ACC112 (cell line): Measurements from ENCODE around the gene GIT1.
"Not testable (repeated sequence)": the region's sequence is repeated elsewhere in the genome, so short reads cannot be mapped to it uniquely, and the experiment has no call there.

Experiments
- H2AFZ ChIP-seq: fragments of 200-600 bp; sonication (generic); one replicate; pipeline ENCODE4 v1.6.0; 2017; ENCODE audit warnings: antibody characterized with exemption, low read length; ENCODE audit not compliant: unreplicated experiment
- H3K27ac ChIP-seq: fragments of 200-600 bp; sonication (generic); 2 replicates; pipeline ENCODE4 v1.5.1; 2014; ENCODE audit warnings: low read depth, mild to moderate bottlenecking, antibody characterized with exemption, low read length, moderate library complexity
- H3K27me3 ChIP-seq: fragments of 200-600 bp; sonication (generic); 2 replicates; pipeline ENCODE4 v1.6.1; 2014; ENCODE audit warnings: mild to moderate bottlenecking, antibody characterized with exemption, low read length, moderate library complexity, mixed read lengths; ENCODE audit not compliant: insufficient read depth
- H3K36me3 ChIP-seq: fragments of 200-600 bp; sonication (generic); 2 replicates; pipeline ENCODE4 v1.6.1; 2016; ENCODE audit warnings: mild to moderate bottlenecking, antibody characterized with exemption, low read length, moderate library complexity, mixed read lengths; ENCODE audit not compliant: insufficient read depth
- H3K4me1 ChIP-seq: fragments of 200-600 bp; sonication (generic); one replicate; pipeline ENCODE4 v1.6.1; 2016; ENCODE audit warnings: low read length, mixed read lengths; ENCODE audit not compliant: insufficient read depth, unreplicated experiment, control insufficient read depth
- H3K4me3 ChIP-seq: fragments of 200-600 bp; sonication (generic); 2 replicates; pipeline ENCODE4 v1.5.1; 2014; ENCODE audit warnings: mild to moderate bottlenecking, low read depth, low read length
- H3K79me2 ChIP-seq: fragments of 200-600 bp; sonication (generic); one replicate; pipeline ENCODE4 v1.6.0; 2016; ENCODE audit warnings: low read length; ENCODE audit not compliant: control insufficient read depth, unreplicated experiment, insufficient read depth

The GIT1 gene

DNA sequence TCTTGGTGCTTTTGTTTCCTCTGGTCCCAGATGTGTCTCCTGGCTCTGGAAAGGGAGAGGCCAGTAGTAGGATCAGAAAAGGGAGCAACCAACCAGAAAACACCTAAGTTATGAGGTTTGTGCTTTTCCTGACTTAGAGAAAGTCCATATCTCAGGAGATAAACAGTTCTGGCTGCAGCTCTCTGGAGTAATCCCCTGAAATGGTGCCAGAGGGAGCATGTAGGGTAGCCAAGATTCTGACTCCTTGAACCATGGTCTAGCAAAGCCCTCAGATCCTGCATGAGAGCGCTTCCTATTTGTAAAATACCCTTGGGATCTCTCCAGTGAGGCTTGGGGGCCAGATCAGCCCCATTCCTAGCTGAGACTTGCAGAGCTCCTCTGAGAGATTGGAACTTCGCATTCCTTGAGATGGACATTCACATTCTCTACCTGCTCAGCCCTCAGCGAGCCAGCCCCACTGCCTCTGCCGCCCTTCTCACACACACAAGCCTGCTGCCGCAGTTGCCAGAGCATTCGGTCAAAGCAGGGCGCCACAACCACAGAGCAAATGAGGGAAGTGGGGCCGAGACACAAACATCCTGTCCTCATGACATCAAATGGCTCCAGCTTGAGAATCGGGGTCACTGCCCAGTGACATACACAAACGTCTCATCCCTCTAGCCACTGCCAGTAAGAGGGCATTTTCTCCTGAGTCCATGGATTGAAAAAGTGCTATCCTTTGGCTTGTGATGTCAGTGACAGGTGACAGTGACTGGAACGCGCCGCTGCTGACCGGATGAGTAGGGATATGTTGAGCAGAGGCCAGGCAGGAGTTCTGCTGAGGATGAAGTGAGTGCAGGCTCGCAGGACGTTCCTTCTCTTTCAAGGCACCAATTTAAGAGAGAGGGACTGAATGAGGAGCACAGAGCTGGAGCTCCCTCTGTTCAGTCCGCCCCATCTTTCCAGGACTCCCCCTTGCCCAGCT is 27.6 kb downstream of the GIT1 start:
- no peak overlapping the region for H2AFZ ChIP-seq
- no peaks in the 10 kb centered on the region for H3K27me3 ChIP-seq
- no peaks in the 10 kb centered on the region for H3K79me2 ChIP-seq
- peaks cover 15% of the 10 kb centered on the region for H3K4me1 ChIP-seq
- no peak overlapping the region for H3K4me3 ChIP-seq
- no peak overlapping the region for H3K27ac ChIP-seq
- H3K36me3 ChIP-seq: no peaks in the 10 kb centered on the region

DNA sequence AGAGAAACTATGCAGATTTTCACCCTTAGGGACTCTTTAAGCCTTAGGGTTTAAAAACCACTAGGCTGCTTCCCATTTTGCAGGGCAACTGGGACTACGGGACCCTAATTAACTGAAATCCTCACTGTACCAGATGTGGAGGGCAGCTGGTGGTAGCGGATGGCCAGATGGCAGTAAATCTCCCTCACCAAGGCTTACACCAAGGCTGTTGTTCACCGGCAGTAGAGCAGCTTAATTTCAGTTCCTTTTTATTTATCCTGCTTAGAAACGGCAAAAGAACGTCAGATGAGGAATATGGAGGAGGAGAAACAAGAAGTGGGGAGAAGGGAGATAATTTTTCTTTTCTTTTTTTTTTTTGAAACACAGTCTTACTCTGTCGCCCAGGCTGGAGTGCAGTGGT is 29.1 kb downstream of the GIT1 start:
- Histone ChIP-seq H3K4me1 (peaks cover 8% of the 10 kb centered on the region), H3K27me3 (no peaks in the 10 kb centered on the region), H3K36me3 (no peaks in the 10 kb centered on the region), H3K4me3 (no peak overlapping the region), H3K27ac (no peak overlapping the region), H3K79me2 (no peaks in the 10 kb centered on the region), H2AFZ (no peak overlapping the region)

DNA sequence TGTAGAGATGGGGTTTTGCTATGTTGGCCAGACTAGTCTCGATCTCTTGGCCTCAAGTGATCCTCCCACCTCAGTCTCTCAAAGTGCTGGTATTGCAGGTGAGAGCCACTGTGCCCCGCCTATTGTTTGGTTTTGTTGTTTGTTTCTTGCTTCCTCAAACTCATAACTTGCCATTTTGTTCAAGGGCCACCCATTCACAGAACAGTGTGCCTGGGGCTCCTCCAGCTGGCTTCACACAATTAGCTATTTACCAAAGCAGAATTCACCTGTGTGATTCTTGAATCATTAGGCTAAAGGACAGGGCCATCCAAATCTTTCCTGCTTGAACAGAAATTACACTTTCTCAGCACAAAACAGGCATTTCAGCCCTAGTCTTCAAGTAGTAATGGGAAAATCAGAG is 29.8 kb downstream of the GIT1 start:
- H3K79me2 ChIP-seq: no peaks in the 10 kb centered on the region
- H3K36me3 ChIP-seq: no peaks in the 10 kb centered on the region
- no peak overlapping the region for H3K27ac ChIP-seq
- H3K27me3 ChIP-seq: no peaks in the 10 kb centered on the region
- no peak overlapping the region for H2AFZ ChIP-seq
- H3K4me1 ChIP-seq: peaks cover 8% of the 10 kb centered on the region
- no peak overlapping the region for H3K4me3 ChIP-seq

DNA sequence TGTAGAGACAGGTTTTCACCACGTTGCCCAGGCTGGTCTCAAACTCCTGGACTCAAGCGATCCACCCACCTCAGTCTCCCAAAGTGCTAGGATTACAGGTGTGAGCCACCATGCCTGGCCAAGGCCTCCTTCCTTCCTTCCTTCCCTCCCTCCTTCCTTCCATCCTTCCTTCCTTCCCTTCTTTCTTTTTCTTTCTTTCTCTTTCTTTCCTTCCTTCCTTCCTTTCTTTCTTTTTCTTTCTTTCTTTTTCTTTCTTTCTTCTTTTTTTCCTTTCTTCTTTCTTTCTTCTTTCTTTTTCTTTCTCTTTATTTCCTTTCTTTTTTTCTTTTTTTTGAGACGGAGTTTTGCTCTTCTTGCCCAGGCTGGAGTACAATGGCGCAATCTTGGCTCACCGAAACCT is 31.3 kb downstream of the GIT1 start:
- not testable (repeated sequence) for H3K4me1 ChIP-seq, H2AFZ ChIP-seq, H3K36me3 ChIP-seq, H3K79me2 ChIP-seq, H3K27me3 ChIP-seq, H3K4me3 ChIP-seq, H3K27ac ChIP-seq

DNA sequence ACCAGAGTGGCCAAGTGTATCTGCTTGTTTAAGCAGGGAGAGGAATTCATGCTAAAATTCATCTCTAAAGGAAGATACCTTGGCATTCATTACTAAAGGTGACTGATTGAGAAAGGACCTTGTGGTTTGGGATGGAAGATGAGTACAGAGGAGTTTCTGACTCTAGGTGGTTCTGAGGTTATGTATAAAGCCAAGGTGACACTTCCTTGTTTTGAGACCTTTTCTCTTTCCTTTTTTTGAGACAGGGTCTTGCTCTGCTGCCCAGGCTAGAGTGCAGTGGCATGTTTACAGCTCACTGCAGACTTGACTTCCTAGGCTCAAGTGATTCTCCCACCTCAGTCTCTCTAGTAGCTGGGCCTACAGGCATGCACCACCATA is 31.7 kb downstream of the GIT1 start:
- Histone ChIP-seq H3K36me3 (no peaks in the 10 kb centered on the region), H3K4me1 (peaks cover 8% of the 10 kb centered on the region), H3K27ac (no peak overlapping the region), H3K4me3 (no peak overlapping the region), H2AFZ (no peak overlapping the region), H3K27me3 (no peaks in the 10 kb centered on the region), H3K79me2 (no peaks in the 10 kb centered on the region)

DNA sequence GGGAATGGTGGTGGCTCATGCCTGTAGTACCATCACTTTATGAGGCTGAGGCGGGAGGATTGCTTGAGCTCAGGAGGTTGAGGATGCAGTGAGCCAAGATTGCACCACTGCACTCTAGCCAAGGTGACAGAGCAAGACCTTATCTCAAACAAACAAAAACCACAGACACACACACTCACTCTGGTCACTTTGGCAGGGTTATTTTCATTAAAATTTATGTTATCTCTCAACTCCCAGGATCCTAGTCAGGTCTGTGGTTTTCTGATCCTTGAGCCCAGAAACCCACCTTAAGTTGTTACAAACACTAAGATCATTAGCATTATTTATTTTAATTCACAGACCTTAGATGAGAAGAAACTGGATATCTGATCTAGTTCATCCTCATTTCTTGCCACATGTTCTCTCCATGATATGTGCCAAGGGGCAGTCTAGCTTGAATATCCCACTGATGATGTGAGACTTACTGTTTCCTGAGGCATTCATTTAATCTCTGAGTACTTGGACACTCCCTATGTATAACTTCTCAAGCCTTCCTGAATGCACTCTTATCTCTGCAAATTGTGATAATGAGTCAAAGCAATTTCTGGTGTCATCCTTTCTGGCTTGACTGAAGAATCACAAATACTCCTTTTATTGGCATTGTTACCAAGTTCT is 32.2 kb downstream of the GIT1 start:
- Histone ChIP-seq H3K27ac (no peak overlapping the region), H2AFZ (no peak overlapping the region), H3K27me3 (no peaks in the 10 kb centered on the region), H3K36me3 (no peaks in the 10 kb centered on the region), H3K79me2 (no peaks in the 10 kb centered on the region), H3K4me3 (no peak overlapping the region), H3K4me1 (peaks cover 8% of the 10 kb centered on the region)

DNA sequence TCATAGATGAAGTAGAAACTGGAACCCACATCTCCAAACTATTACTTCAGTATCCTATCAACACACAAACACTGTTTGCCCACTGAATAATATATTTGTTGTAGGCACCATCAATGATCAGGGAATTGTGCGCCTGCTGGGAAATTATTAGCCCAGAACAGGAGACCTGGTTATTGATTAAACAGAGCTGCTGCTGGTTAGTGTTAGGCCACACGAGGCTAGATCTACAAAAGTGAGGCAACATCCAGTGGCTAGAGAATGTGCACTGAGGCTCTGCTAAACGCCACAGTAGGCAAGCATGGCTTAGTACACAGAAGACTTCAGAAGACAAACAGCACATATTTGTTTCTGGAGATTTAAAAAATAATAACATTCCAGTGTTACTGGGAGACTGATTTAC is 33.6 kb downstream of the GIT1 start:
- Histone ChIP-seq H3K79me2 (no peaks in the 10 kb centered on the region), H3K27ac (no peak overlapping the region), H3K4me1 (peaks cover 8% of the 10 kb centered on the region), H3K36me3 (no peaks in the 10 kb centered on the region), H3K27me3 (no peaks in the 10 kb centered on the region), H2AFZ (no peak overlapping the region), H3K4me3 (no peak overlapping the region)

DNA sequence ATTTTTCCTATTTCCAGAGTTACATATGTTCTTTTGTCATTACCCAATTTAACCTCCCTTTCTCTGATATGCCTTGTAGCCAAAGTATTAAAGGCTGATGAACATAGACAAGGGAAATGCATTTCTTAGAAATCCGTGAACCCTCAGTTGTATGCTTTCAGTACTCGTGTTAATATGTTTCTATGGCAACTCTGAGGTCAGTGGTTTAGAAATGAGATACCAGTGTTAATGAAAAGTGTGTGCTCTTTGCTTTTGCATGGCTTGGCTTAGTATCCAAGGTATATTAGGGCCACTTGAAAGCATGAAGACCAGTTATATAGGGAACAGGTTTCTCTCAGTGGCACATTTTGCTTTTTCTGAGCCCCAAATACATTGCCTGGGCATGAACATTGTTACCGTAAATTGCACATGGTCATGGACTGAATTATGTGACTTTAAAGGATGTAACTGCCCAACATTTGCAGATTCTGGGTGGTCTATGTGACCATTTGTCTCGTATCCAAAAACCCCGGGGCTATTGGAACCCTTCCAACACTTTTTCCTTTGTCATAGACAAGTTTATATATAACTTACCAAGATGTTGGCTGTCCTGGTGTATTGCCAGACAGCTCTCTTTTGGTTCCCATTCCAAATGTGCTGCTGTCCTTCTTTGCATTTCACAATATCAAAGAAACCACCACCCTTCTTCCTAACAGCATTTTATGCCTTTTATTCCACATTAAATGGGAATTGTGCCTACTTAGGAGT is 40.1 kb downstream of the GIT1 start:
- no peak overlapping the region for H3K4me3 ChIP-seq
- no peaks in the 10 kb centered on the region for H3K4me1 ChIP-seq
- no peak overlapping the region for H3K27ac ChIP-seq
- no peaks in the 10 kb centered on the region for H3K79me2 ChIP-seq
- H3K27me3 ChIP-seq: no peaks in the 10 kb centered on the region
- 0 out of 2 replicates have a peak, but pooled peaks cover 4% of the 10 kb centered on the region for H3K36me3 ChIP-seq
- no peak overlapping the region for H2AFZ ChIP-seq

DNA sequence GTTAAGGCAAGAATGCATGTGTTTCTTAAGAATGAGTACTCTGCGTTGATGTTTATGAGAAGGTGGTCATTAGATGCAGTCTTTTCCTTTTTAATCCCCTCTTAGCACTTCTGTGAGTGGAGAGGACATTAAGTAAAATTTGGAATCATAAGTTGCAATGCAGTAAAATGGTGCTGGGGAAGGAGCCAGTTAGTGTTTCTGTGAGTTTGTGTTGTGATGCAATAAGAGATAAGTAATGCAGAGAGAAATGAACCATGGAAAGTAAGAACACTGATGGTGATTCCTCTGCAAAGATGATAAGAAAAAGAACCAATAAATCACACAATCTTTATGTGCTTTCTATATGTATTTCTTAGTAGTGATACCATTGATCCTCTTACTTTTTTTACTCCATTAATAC is 42.6 kb downstream of the GIT1 start:
- no peak overlapping the region for H3K4me3 ChIP-seq
- no peak overlapping the region for H2AFZ ChIP-seq
- H3K27me3 ChIP-seq: no peaks in the 10 kb centered on the region
- peaks cover 23% of the 10 kb centered on the region for H3K36me3 ChIP-seq
- H3K79me2 ChIP-seq: no peaks in the 10 kb centered on the region
- H3K4me1 ChIP-seq: no peaks in the 10 kb centered on the region
- H3K27ac ChIP-seq: no peak overlapping the region

DNA sequence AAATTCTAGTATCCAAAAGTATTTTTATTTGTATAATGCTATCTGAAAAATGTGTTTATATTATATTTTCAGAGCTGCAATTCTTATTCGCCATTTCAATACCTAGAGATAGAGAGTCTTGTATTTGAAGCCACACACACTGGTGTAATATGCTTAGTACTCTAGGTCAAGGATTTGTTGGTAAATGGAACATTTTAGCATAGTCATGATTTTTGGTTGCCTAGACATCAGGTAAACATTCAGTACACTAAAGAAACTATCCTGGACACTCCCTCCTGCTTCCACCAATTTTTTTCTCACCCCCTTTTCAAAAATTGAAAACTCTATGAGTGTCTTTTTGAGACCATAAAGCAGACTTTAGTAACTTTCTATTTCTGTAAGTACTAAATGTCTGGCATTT is 43.4 kb downstream of the GIT1 start:
- Histone ChIP-seq H3K4me3 (no peak overlapping the region), H2AFZ (no peak overlapping the region), H3K36me3 (peaks cover 23% of the 10 kb centered on the region), H3K4me1 (no peaks in the 10 kb centered on the region), H3K27me3 (no peaks in the 10 kb centered on the region), H3K79me2 (no peaks in the 10 kb centered on the region), H3K27ac (no peak overlapping the region)
